Measurements from ENCODE around the gene SNTG2.
"Not testable (repeated sequence)": the region's sequence is repeated elsewhere in the genome, so short reads cannot be mapped to it uniquely, and the experiment has no call there.

SNTG2 gene

DNA sequence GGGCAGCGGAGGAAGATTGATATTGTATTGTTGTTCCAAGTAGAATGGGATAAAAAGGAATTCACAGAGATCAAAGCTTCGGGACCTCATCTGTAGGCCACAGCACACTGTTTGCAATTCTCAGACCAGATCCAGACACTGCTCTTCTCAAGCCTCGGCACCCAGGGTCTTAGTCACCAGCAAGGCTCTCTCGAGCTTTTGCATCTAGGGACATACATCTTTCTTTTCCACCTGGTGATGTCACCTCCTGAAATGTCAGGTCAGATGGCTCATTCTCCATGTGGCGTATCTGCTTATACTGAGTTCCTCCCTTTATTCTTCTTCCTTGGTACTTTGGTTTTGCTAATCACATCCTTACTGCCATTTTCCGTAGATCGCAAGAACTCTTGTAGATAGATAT, 42.9 kb upstream of the SNTG2 start:
- TF ChIP-seq, protein P1, sequence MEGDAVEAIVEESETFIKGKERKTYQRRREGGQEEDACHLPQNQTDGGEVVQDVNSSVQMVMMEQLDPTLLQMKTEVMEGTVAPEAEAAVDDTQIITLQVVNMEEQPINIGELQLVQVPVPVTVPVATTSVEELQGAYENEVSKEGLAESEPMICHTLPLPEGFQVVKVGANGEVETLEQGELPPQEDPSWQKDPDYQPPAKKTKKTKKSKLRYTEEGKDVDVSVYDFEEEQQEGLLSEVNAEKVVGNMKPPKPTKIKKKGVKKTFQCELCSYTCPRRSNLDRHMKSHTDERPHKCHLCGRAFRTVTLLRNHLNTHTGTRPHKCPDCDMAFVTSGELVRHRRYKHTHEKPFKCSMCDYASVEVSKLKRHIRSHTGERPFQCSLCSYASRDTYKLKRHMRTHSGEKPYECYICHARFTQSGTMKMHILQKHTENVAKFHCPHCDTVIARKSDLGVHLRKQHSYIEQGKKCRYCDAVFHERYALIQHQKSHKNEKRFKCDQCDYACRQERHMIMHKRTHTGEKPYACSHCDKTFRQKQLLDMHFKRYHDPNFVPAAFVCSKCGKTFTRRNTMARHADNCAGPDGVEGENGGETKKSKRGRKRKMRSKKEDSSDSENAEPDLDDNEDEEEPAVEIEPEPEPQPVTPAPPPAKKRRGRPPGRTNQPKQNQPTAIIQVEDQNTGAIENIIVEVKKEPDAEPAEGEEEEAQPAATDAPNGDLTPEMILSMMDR (IDR thresholded peaks at IDR 0.05; ENCODE audit: insufficient read depth, low read depth, low read length, missing control alignments) = no peak
- no peak for DNase-seq (ENCODE audit: low read depth)
- no peak overlapping the region for H3K4me3 ChIP-seq (ENCODE audit: low read depth, low read length)

DNA sequence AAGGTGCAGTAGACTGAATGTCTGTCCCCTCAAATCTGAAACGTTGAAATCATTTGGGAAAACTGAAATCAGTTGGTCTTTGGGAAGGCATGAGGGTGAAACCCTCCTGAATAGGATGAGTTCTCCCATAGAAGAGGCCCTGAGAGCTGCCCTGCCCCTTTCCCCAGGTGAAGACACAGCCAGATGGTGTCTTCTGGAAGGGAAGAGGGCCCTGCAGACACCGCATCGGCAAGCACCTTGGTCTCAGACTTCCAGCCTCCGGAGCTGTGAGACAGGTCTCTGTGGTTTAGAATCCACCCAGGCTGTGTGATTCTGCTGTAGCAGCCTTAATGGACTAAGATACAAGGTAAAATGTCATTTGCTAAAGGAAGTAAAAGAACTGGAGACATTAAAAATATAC, 42.1 kb upstream of the SNTG2 start:
- TF ChIP-seq, protein P1 (IDR thresholded peaks at IDR 0.05; ENCODE audit: insufficient read depth, low read depth, low read length, missing control alignments) = no peak
- H3K4me3 ChIP-seq (ENCODE audit: low read depth, low read length) = no peak overlapping the region
- DNase-seq (ENCODE audit: low read depth) = no peak

DNA sequence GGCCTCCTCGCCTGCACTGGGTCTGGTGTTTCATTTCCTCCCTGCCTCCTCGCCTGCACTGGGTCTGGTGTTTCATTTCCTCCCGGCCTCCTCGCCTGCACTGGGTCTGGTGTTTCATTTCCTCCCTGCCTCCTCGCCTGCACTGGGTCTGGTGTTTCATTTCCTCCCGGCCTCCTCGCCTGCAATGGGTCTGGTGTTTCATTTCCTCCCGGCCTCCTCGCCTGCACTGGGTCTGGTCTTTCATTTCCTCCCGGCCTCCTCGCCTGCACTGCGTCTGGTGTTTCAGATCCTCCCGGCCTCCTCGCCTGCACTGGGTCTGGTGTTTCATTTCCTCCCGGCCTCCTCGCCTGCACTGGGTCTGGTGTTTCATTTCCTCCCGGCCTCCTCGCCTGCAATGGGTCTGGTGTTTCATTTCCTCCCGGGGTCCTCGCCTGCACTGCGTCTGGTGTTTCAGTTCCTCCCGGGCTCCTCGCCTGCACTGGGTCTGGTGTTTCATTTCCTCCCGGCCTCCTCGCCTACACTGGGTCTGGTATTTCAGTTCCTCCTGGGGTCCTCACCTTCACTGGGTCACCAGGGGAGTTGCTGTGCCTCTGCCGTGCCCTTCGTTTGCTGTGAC, 40.8 kb upstream of the SNTG2 start:
- DNase-seq (ENCODE audit: low read depth) = not testable (repeated sequence)

DNA sequence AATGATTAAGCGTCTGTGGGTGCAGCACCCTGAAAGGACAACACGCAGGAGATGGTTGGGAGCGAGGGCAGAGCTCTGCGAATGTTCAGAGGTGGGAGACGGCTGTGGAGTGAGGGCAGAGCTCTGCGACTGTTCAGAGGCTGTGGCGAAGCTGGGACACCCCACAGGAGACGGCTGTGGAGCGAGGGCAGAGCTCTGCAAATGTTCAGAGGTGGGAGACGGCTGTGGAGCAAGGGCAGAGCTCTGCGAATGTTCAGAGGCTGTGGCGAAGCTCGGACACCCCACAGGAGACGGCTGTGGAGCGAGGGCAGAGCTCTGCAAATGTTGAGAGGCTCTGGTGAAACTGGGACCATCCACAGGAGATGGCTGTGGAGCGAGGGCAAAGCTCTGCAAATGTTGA, 40.0 kb upstream of the SNTG2 start:
- no peak overlapping the region for H3K4me3 ChIP-seq (ENCODE audit: low read depth, low read length)
- TF ChIP-seq, protein P1 (IDR thresholded peaks at IDR 0.05; ENCODE audit: insufficient read depth, low read depth, low read length, missing control alignments) = no peak
- no peak for DNase-seq (ENCODE audit: low read depth)

More for the DNA sequence above, 40.8 kb upstream of the SNTG2 start:
- not testable (repeated sequence) for H3K4me3 ChIP-seq (ENCODE audit: low read depth, low read length)

DNA sequence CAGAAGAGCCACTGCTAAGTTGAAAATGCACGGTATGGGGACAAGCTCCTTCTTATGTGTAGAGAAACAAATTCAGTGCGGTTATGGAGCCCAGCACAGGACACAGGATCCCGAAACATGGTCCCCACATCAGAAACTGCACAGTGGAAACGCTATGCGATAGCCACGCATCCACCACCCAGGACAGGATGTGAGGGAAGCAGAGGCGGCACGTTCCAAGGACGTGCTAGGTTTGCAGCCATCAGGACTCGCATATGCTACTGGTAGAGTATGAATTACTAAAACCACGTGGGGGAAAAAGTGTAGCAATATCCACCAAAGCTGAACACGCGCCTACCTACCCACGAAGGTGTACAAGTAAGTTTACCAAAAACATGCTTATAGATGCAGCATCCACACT, 34.7 kb upstream of the SNTG2 start:
- DNase-seq (ENCODE audit: low read depth) = no peak
- TF ChIP-seq, protein P1 (IDR thresholded peaks at IDR 0.05; ENCODE audit: insufficient read depth, low read depth, low read length, missing control alignments) = no peak
- H3K4me3 ChIP-seq (ENCODE audit: low read depth, low read length) = no peak overlapping the region

DNA sequence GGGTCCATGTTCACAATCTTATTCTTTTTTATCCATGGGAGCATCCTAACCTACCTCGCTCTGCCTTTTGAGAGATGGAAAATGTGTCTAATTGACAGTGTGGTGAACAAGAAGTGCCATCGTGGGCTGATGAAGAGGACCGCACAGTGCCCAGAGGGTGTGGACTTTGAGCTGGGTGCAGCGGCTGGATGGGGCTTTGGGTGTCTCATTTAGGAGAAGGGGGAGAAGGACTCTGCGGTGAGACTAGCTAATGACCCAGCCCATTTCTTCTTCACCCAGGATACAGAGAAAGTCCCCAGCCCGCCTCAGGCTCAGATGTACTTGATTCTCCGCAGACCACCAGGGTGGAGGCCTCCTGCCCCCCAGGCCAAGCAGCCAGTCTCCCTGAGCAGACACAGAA, 33.7 kb upstream of the SNTG2 start:
- no peak for DNase-seq (ENCODE audit: low read depth)
- TF ChIP-seq, protein P1 (IDR thresholded peaks at IDR 0.05; ENCODE audit: insufficient read depth, low read depth, low read length, missing control alignments) = no peak
- no peak overlapping the region for H3K4me3 ChIP-seq (ENCODE audit: low read depth, low read length)

DNA sequence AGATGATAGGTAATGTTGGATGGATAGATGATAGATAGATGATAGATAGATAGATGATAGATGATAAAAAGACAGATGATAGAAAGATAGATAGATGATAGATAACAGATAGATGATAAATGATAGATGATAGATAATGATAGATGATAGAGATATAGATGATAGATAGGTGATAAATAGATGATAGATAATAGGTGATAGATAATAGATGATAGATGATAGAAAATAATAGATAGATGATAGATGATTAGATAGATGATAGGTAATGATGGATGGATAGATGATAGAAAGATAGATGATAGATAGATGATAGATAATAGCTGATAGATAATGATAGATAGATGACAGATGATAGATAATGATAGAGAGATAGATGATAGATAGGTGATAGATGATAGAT, 31.0 kb upstream of the SNTG2 start:
- no peak overlapping the region for H3K4me3 ChIP-seq (ENCODE audit: low read depth, low read length)
- TF ChIP-seq, protein P1 (IDR thresholded peaks at IDR 0.05; ENCODE audit: insufficient read depth, low read depth, low read length, missing control alignments) = no peak
- no peak for DNase-seq (ENCODE audit: low read depth)

Data from GM12865 (cell line).